H1 (cell line): ENCODE results near the gene FRMPD4. TPM values are rescaled to one million over a fixed set of nuclear protein-coding genes. Genes with fewer than 3 reads are reported as not detected.

Source experiments
- CTCF ChIA-PET: fragments of 300-600 bp; sonication (Branson Sonifier 250); formaldehyde crosslinking; loops from one replicate; lab custom pipeline; 2021; ENCODE audit not compliant: partially characterized antibody; lab: Charles Lee
- POLR2A ChIA-PET: fragments of 300-600 bp; sonication (Branson Sonifier 250); formaldehyde crosslinking; loops from one replicate; lab custom pipeline; 2021; ENCODE audit warnings: inconsistent platforms; ENCODE audit not compliant: partially characterized antibody; lab: Charles Lee
- DNase-seq, 2 experiments: peaks; one replicate each; pipeline versions ENCODE4 v3.0.0 to v3.0.0-alpha.2; 2010 to 2022; ENCODE audit warnings: low spot score in 2 of 2, low read depth in 1 of 2, mixed read lengths in 1 of 2
- FAIRE-seq: peaks from 2 replicates; lab custom pipeline; 2011; peaks lifted over from hg19 to GRCh38; lab: Jason Lieb, UNC
- H2AFZ ChIP-seq: 2 replicates; pipeline ENCODE4 v1.8.1; 2012; ENCODE audit warnings: low read length, inconsistent platforms
- H2AK5ac ChIP-seq: 2 replicates; pipeline ENCODE4 v1.6.1; 2013; ENCODE audit warnings: low read depth, low read length
- H2BK120ac ChIP-seq: replicated peaks from 2 replicates; pipeline ENCODE3; 2013; ENCODE audit warnings: low read depth, low read length, inconsistent platforms
- H2BK12ac ChIP-seq: 2 replicates; pipeline ENCODE4 v1.6.1; 2013; ENCODE audit warnings: low read depth, low read length
- H2BK15ac ChIP-seq: 2 replicates; pipeline ENCODE4 v1.6.1; 2013; ENCODE audit warnings: low read length
- H2BK20ac ChIP-seq: 2 replicates; pipeline ENCODE4 v1.6.1; 2013; ENCODE audit warnings: low read length
- H2BK5ac ChIP-seq: 2 replicates; pipeline ENCODE4 v1.6.1; 2013; ENCODE audit warnings: low read depth, low read length
- H3K14ac ChIP-seq: 2 replicates; pipeline ENCODE4 v1.6.1; 2013; ENCODE audit warnings: inconsistent platforms; ENCODE audit not compliant: insufficient read length
- H3K18ac ChIP-seq: 2 replicates; pipeline ENCODE4 v1.6.1; 2013; ENCODE audit warnings: low read length; ENCODE audit errors: extremely low read depth
- H3K23ac ChIP-seq: 2 replicates; pipeline ENCODE4 v1.6.1; 2013; ENCODE audit warnings: inconsistent platforms; ENCODE audit not compliant: insufficient read length
- H3K23me2 ChIP-seq: 2 replicates; pipeline ENCODE4 v1.6.1; 2013; ENCODE audit warnings: low read depth, low read length
- H3K27ac ChIP-seq: 2 replicates; pipeline ENCODE4 v1.6.1; 2011; ENCODE audit warnings: low read depth, low read length, inconsistent platforms
- H3K27me3 ChIP-seq, 4 experiments: replicated peaks in 1 of 4; 1 replicate in 1 of 4; 2 replicates in 3 of 4; pipeline versions ENCODE4 v1.6.1 to v1.8.1; 2011 to 2013; ENCODE audit warnings: low read length in 3 of 4, mild to moderate bottlenecking in 3 of 4, inconsistent platforms in 2 of 4, mixed read lengths in 2 of 4, moderate library complexity in 1 of 4; ENCODE audit not compliant: control insufficient read depth in 3 of 4, insufficient read depth in 3 of 4; ENCODE audit errors: extremely low read depth in 1 of 4
- H3K36me3 ChIP-seq, 4 experiments: 2 replicates each; pipeline versions ENCODE4 v1.6.1 to v1.8.1; 2011 to 2013; ENCODE audit warnings: mild to moderate bottlenecking in 4 of 4, low read length in 3 of 4, moderate library complexity in 2 of 4, control low read depth in 1 of 4, inconsistent platforms in 1 of 4; ENCODE audit not compliant: insufficient read depth in 4 of 4, control insufficient read depth in 2 of 4
- H3K4ac ChIP-seq: replicated peaks from 2 replicates; pipeline ENCODE3; 2013; ENCODE audit warnings: low read length, low read depth, mixed read lengths, inconsistent platforms; ENCODE audit not compliant: insufficient read length
- H3K4me1 ChIP-seq, 4 experiments: replicated peaks in 1 of 4; 1 replicate in 1 of 4; 2 replicates in 3 of 4; pipeline versions ENCODE4 v1.6.1 to v1.8.1; 2011 to 2013; ENCODE audit warnings: low read length in 3 of 4, inconsistent platforms in 2 of 4, mixed read lengths in 1 of 4; ENCODE audit not compliant: insufficient read depth in 4 of 4, control insufficient read depth in 3 of 4
- H3K4me2 ChIP-seq, 2 experiments: 2 replicates each; pipeline versions ENCODE4 v1.6.1 to v1.8.1; 2011 to 2013; ENCODE audit warnings: low read depth in 2 of 2, low read length in 2 of 2, control low read depth in 1 of 2, inconsistent platforms in 1 of 2, mild to moderate bottlenecking in 1 of 2; ENCODE audit not compliant: insufficient read depth in 1 of 2
- H3K4me3 ChIP-seq, 4 experiments: fragments of 200-600, 300-600 bp in 1 of 4; sonication (generic), shearing (Covaris generic), sonication (Bioruptor Twin) in 1 of 4; 2 replicates each; pipeline versions ENCODE4 v1.5.1 to v1.8.1; 2011 to 2016; ENCODE audit warnings: low read length in 4 of 4, low read depth in 3 of 4, control low read depth in 2 of 4, inconsistent platforms in 2 of 4, mild to moderate bottlenecking in 2 of 4, mixed read lengths in 1 of 4, moderate library complexity in 1 of 4; ENCODE audit not compliant: insufficient read depth in 2 of 4; ENCODE audit errors: extremely low read depth in 1 of 4
- H3K56ac ChIP-seq: replicated peaks from 2 replicates; pipeline ENCODE3; 2013; ENCODE audit warnings: low read depth, mild to moderate bottlenecking, mixed read lengths, low read length, inconsistent platforms; ENCODE audit not compliant: insufficient read length
- H3K79me1 ChIP-seq: 2 replicates; pipeline ENCODE4 v1.6.1; 2013; ENCODE audit warnings: low read depth, low read length, control low read depth
- H3K79me2 ChIP-seq, 2 experiments: 2 replicates each; pipeline versions ENCODE4 v1.6.1 to v1.8.1; 2012 to 2013; ENCODE audit warnings: low read length in 2 of 2, mild to moderate bottlenecking in 2 of 2, inconsistent platforms in 1 of 2; ENCODE audit not compliant: insufficient read depth in 2 of 2, control insufficient read depth in 1 of 2
- H3K9ac ChIP-seq, 4 experiments: replicated peaks in 1 of 4; 1 replicate in 1 of 4; 2 replicates in 3 of 4; pipeline versions ENCODE4 v1.6.1 to v1.8.1; 2011 to 2013; ENCODE audit warnings: low read depth in 3 of 4, low read length in 3 of 4, control low read depth in 2 of 4, mild to moderate bottlenecking in 2 of 4, moderate library complexity in 2 of 4, inconsistent platforms in 1 of 4; ENCODE audit errors: extremely low read depth in 1 of 4
- H3K9me3 ChIP-seq, 2 experiments: 2 replicates each; pipeline versions ENCODE4 v1.6.1 to v1.8.1; 2012 to 2013; ENCODE audit warnings: mild to moderate bottlenecking in 2 of 2, moderate library complexity in 2 of 2, control low read depth in 1 of 2, inconsistent platforms in 1 of 2, low read depth in 1 of 2, low read length in 1 of 2, mixed read lengths in 1 of 2; ENCODE audit not compliant: insufficient read depth in 2 of 2
- H4K20me1 ChIP-seq, 2 experiments: replicated peaks in 1 of 2; 2 replicates each; pipeline versions ENCODE3 to v1.8.1; 2011 to 2013; ENCODE audit warnings: inconsistent platforms in 2 of 2, low read length in 2 of 2, mild to moderate bottlenecking in 1 of 2; ENCODE audit not compliant: insufficient read depth in 2 of 2, control insufficient read depth in 1 of 2
- H4K5ac ChIP-seq: 2 replicates; pipeline ENCODE4 v1.6.1; 2013; ENCODE audit warnings: low read length, low read depth, mixed read lengths, inconsistent platforms; ENCODE audit not compliant: insufficient read length
- H4K8ac ChIP-seq: 2 replicates; pipeline ENCODE4 v1.8.0; 2013; ENCODE audit warnings: mild to moderate bottlenecking, moderate library complexity, low read length, inconsistent platforms; ENCODE audit not compliant: insufficient read depth; ENCODE audit errors: extremely low read depth
- H4K91ac ChIP-seq: replicated peaks from 2 replicates; pipeline ENCODE3; 2013; ENCODE audit warnings: low read length, mixed read lengths, inconsistent platforms; ENCODE audit not compliant: insufficient read length
- ATF2 ChIP-seq: IDR thresholded peaks from 2 replicates; pipeline ENCODE4 v1.6.1; 2012; ENCODE audit warnings: low read length, inconsistent platforms
- CHD1 ChIP-seq: IDR thresholded peaks from 2 replicates; pipeline ENCODE4 v1.6.1; 2012; ENCODE audit warnings: low read depth, low read length, improper control_type of control experiment
- GABPA ChIP-seq: IDR thresholded peaks from 2 replicates; pipeline ENCODE4 v1.6.1; 2011; ENCODE audit warnings: mild to moderate bottlenecking, low read length, moderate library complexity, borderline replicate concordance; ENCODE audit not compliant: insufficient read depth
- KDM1A ChIP-seq: fragments of 200-600, 300-600 bp; sonication (generic); IDR thresholded peaks from 2 replicates; pipeline ENCODE4 v1.7.1; 2016; ENCODE audit warnings: mild to moderate bottlenecking, low read length, borderline replicate concordance
- PHF8 ChIP-seq: fragments of 200-600 bp; sonication (generic); conservative IDR thresholded peaks from 2 replicates; pipeline ENCODE4 v1.7.1; 2012; ENCODE audit warnings: low read depth, mild to moderate bottlenecking, inconsistent platforms, low read length, moderate library complexity
- SIN3A ChIP-seq, 2 experiments: IDR thresholded peaks in 1 of 2; conservative IDR thresholded peaks in 1 of 2; 2 replicates each; pipeline ENCODE4 v1.6.1; 2011 to 2012; ENCODE audit warnings: low read length in 2 of 2, improper control_type of control experiment in 1 of 2, low read depth in 1 of 2, mild to moderate bottlenecking in 1 of 2
- SIX5 ChIP-seq: IDR thresholded peaks from 2 replicates; pipeline ENCODE4 v1.6.1; 2011; ENCODE audit warnings: mild to moderate bottlenecking, low read depth, low read length
- SP2 ChIP-seq: IDR thresholded peaks from 2 replicates; pipeline ENCODE4 v1.6.1; 2012; ENCODE audit warnings: mild to moderate bottlenecking, low read length, inconsistent platforms
- SP4 ChIP-seq: IDR thresholded peaks from 2 replicates; pipeline ENCODE4 v1.6.1; 2012; ENCODE audit warnings: low read length, inconsistent platforms
- TCF12 ChIP-seq: IDR thresholded peaks from 2 replicates; pipeline ENCODE4 v1.6.1; 2011; ENCODE audit warnings: low read depth, mild to moderate bottlenecking, low read length
- USF2 ChIP-seq: IDR thresholded peaks from 2 replicates; pipeline ENCODE4 v1.6.1; 2011; ENCODE audit warnings: low read length, improper control_type of control experiment
- YY1 ChIP-seq: IDR thresholded peaks from 2 replicates; pipeline ENCODE4 v1.6.1; 2011; ENCODE audit warnings: low read depth, mild to moderate bottlenecking, low read length
- whole genome bisulfite sequencing, 2 experiments: shearing (Covaris generic) in 1 of 2; methylation state at CpG; one replicate each; pipeline versions ENCODE4 v1.1.6 to v1.1.7; 2013 to 2015; ENCODE audit warnings: low lambda C conversion rate in 2 of 2, mixed read lengths in 2 of 2, inconsistent platforms in 1 of 2, low coverage in 1 of 2, missing lambda C conversion rate in 1 of 2; ENCODE audit not compliant: insufficient replicate concordance in 2 of 2, insufficient coverage in 1 of 2, insufficient read length in 1 of 2; ENCODE audit errors: extremely low coverage in 1 of 2, missing lambda C conversion rate in 1 of 2; 5-methylcytosine and 5-hydroxymethylcytosine counted together
- polyA plus RNA-seq, 7 experiments: library from polyadenylated mRNA; depleted of rRNA in 3 of 7; stranded (reverse) in 5 of 7; unstranded in 2 of 7; fragments of >200 nt in 5 of 7; fragments of 200-250 nt in 2 of 7; gene quantifications; 1 replicate in 5 of 7; 2 replicates in 1 of 7; 4 replicates in 1 of 7; pipeline versions ENCODE4 v1.2.1 to v1.2.3, GENCODE V29; 2011 to 2013; ENCODE audit warnings: missing spikeins in 2 of 7, mixed read lengths in 2 of 7
- total RNA-seq: library from RNA; stranded (reverse); fragmentation: NEBNext Ultra II Directional; extraction: Animal tissue kit (Norgen Biotek cat#: 25700); gene quantifications from 2 replicates; pipeline ENCODE4 v1.2.1, GENCODE V29; 2021

Gene FRMPD4
- total and polyA plus RNA-seq, 2 of the 8 experiments (the other 6 are each of a cell fraction or from before 2014, with no cell fraction given), result 0.02 to 0.37 TPM

GRCh38 chrX:12162420-12162819 is 24.1 kb downstream of the FRMPD4 start:
- Histone ChIP-seq H3K4ac (no peak overlapping the region), H3K79me2 (no peaks in the 10 kb centered on the region), H3K18ac (no peak overlapping the region), H2BK20ac (no peak overlapping the region), H3K4me1 (no peaks in the 10 kb centered on the region), H3K27me3 (no peaks in the 10 kb centered on the region), H3K23ac (no peak overlapping the region), H3K36me3 (no peaks in the 10 kb centered on the region), H3K23me2 (no peaks in the 10 kb centered on the region), H2AK5ac (no peak overlapping the region), H4K20me1 (no peaks in the 10 kb centered on the region), H2BK12ac (no peak overlapping the region), H2BK5ac (no peak overlapping the region), H3K4me3 (no peak overlapping the region), H4K8ac (no peak overlapping the region), H3K27ac (no peak overlapping the region), H3K9ac (no peak overlapping the region), H3K4me2 (no peak overlapping the region), H2BK15ac (no peak overlapping the region), H3K79me1 (no peaks in the 10 kb centered on the region), H3K14ac (no peak overlapping the region), H3K9me3 (no peaks in the 10 kb centered on the region), H4K91ac (no peak overlapping the region), H2BK120ac (no peak overlapping the region), H4K5ac (no peak overlapping the region), H3K56ac (no peak overlapping the region), H2AFZ (no peak overlapping the region)
- ChIA-PET CTCF (interaction anchor here (0.6 kb wide), 1 partner anchor 10 kb away, joined by 3 read pairs; no protein-coding TSS in a partner anchor), POLR2A (no interaction called here)
- FAIRE-seq (no peak), DNase-seq (no peak)
- 93% methylated on average over 2 of the region's 2 CpGs; no CpG with 5 or more reads in 1 of the 2 experiments for WGBS, 2 experiments
- TF ChIP-seq YY1 (no peak), SIX5 (no peak), GABPA (no peak), PHF8 (no peak), KDM1A (no peak), ATF2 (no peak), CHD1 (no peak), SP4 (no peak), USF2 (no peak), SP2 (no peak), SIN3A (conservative IDR thresholded peaks at IDR 0.05 in 1 of 2, IDR thresholded peaks at IDR 0.05 in 1 of 2; ENCODE audit: low read depth in 1 of 2, low read length in 2 of 2) (no peak), TCF12 (no peak)
